ENCODE measurements around the gene MAP3K20. TPM values are rescaled to one million over a fixed set of nuclear protein-coding genes. Genes with fewer than 3 reads are reported as not detected.

MAP3K20 gene
- total RNA-seq, 1 donor from 2014 or later = 18.0 TPM

DNA sequence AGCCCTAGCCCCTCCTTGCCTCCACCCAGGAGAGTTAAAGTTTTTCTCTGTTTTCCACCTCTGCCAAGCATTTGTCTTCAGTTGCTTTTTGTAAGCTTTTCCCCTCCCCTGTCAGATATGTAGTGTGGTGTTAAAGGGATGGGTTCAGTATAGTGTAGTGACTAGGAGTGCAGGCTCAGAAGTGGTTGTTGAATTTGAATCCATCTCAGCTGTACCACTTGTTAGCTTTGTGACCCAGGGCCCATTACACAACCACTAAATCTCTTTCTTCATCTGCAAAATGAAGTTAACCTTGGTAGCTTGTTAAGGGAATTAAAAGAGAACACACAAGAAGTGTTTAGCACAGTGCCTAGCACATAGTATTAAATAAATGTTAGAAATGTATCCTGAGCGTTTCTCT, 56.9 kb downstream of the MAP3K20 start:
- Mint-ChIP-seq H3K27me3 (ENCODE audit: insufficient read depth, low read depth) (no peaks in the 10 kb centered on the region), H3K9me3 (no peaks in the 10 kb centered on the region), H3K36me3 (peaks cover 5% of the 10 kb centered on the region), H3K4me1 (peaks cover 34% of the 10 kb centered on the region), H3K4me3 (peak overlapping the region; percentile 6), H3K27ac (no peak overlapping the region)
- Histone ChIP-seq H3K4me2 (peak overlapping the region; percentile 12), H4K20me1 (ENCODE audit: low read depth) (no peaks in the 10 kb centered on the region), H3F3A (ENCODE audit: low read depth) (no peaks in the 10 kb centered on the region), H3K36me3 (no peaks in the 10 kb centered on the region), H2AFZ (replicated peaks) (no peak overlapping the region), H3K9ac (no peak overlapping the region), H3K27ac (no peak overlapping the region), H3K27me3 (no peaks in the 10 kb centered on the region), H3K79me2 (ENCODE audit: low read depth) (no peaks in the 10 kb centered on the region), H3K9me3 (ENCODE audit: low read depth) (no peaks in the 10 kb centered on the region), H3K4me3 (no peak overlapping the region), H3K4me1 (peaks cover 12% of the 10 kb centered on the region)
- DNase-seq (ENCODE audit: low spot score) = no peak
- TF ChIP-seq EZH2 (IDR thresholded peaks at IDR 0.05) (no peak), EZH2phosphoT487 (IDR thresholded peaks at IDR 0.05) (no peak)
- TF ChIP-seq, protein P1, sequence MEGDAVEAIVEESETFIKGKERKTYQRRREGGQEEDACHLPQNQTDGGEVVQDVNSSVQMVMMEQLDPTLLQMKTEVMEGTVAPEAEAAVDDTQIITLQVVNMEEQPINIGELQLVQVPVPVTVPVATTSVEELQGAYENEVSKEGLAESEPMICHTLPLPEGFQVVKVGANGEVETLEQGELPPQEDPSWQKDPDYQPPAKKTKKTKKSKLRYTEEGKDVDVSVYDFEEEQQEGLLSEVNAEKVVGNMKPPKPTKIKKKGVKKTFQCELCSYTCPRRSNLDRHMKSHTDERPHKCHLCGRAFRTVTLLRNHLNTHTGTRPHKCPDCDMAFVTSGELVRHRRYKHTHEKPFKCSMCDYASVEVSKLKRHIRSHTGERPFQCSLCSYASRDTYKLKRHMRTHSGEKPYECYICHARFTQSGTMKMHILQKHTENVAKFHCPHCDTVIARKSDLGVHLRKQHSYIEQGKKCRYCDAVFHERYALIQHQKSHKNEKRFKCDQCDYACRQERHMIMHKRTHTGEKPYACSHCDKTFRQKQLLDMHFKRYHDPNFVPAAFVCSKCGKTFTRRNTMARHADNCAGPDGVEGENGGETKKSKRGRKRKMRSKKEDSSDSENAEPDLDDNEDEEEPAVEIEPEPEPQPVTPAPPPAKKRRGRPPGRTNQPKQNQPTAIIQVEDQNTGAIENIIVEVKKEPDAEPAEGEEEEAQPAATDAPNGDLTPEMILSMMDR (IDR thresholded peaks at IDR 0.05) = no peak

DNA sequence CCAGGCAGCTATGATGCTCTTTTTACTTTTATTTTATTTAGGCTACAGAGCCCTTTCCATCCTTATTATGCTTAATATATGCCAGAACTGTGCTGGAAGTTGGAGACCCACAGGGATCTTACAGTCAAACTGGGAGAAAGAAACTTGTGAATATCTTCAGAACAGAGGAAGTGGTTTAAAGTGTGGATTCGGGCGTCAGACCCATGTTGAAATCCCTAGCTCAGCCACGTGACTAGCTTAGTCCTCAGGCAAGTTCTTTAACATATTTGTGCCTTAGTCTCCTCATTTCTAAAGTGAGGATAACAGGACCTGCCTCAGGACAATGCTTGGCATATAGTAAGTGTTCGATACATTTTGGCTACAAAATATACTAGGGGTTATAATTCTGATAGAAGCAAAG, 59.1 kb downstream of the MAP3K20 start:
- H3K36me3 ChIP-seq = no peaks in the 10 kb centered on the region
- H3K4me1 ChIP-seq = peaks cover 12% of the 10 kb centered on the region
- no peaks in the 10 kb centered on the region for H4K20me1 ChIP-seq (ENCODE audit: low read depth)
- H3K27ac ChIP-seq = no peak overlapping the region
- H3K4me1 Mint-ChIP-seq = peaks cover 34% of the 10 kb centered on the region
- no peak overlapping the region for H3K4me3 ChIP-seq
- no peaks in the 10 kb centered on the region for H3K27me3 ChIP-seq
- no peaks in the 10 kb centered on the region for H3K9me3 Mint-ChIP-seq
- peaks cover 1% of the 10 kb centered on the region for H3K36me3 Mint-ChIP-seq
- H3K9ac ChIP-seq = no peak overlapping the region
- H3K27ac Mint-ChIP-seq = no peak overlapping the region
- H3K79me2 ChIP-seq (ENCODE audit: low read depth) = no peaks in the 10 kb centered on the region
- TF ChIP-seq, protein P1 (IDR thresholded peaks at IDR 0.05) = no peak
- TF ChIP-seq EZH2phosphoT487 (IDR thresholded peaks at IDR 0.05) (no peak), EZH2 (IDR thresholded peaks at IDR 0.05) (no peak)
- H2AFZ ChIP-seq (replicated peaks) = no peak overlapping the region
- DNase-seq (ENCODE audit: low spot score) = no peak
- no peaks in the 10 kb centered on the region for H3K27me3 Mint-ChIP-seq (ENCODE audit: insufficient read depth, low read depth)
- H3K4me2 ChIP-seq = no peak overlapping the region
- H3K4me3 Mint-ChIP-seq = no peak overlapping the region
- H3K9me3 ChIP-seq (ENCODE audit: low read depth) = no peaks in the 10 kb centered on the region
- no peaks in the 10 kb centered on the region for H3F3A ChIP-seq (ENCODE audit: low read depth)

DNA sequence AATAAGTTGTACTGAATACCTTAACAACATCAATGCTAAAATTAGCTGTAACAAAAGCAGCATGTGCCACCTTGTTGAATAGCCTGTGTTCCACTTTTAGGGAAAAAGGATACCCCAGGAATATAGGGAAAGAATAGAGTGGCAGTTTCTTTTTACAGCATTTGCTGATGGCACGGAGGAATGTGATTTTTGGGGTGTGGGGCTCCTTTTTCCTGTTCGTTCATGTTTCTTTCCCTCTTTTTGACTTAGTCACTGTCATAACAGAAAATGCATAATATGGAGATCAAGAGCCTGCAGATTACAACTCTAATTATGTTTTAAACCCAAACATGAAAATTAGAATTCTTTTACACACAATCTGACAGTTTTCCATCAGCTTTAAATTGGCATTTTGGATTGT, 60.4 kb downstream of the MAP3K20 start:
- DNase-seq (ENCODE audit: low spot score) = no peak
- Histone ChIP-seq H3K4me1 (peaks cover 12% of the 10 kb centered on the region), H2AFZ (replicated peaks) (no peak overlapping the region), H3K4me2 (no peak overlapping the region), H3K9me3 (ENCODE audit: low read depth) (no peaks in the 10 kb centered on the region), H3K27ac (no peak overlapping the region), H3F3A (ENCODE audit: low read depth) (no peaks in the 10 kb centered on the region), H3K9ac (no peak overlapping the region), H4K20me1 (ENCODE audit: low read depth) (no peaks in the 10 kb centered on the region), H3K27me3 (no peaks in the 10 kb centered on the region), H3K36me3 (no peaks in the 10 kb centered on the region), H3K4me3 (no peak overlapping the region), H3K79me2 (ENCODE audit: low read depth) (no peaks in the 10 kb centered on the region)
- TF ChIP-seq EZH2 (IDR thresholded peaks at IDR 0.05) (no peak), EZH2phosphoT487 (IDR thresholded peaks at IDR 0.05) (no peak)
- TF ChIP-seq, protein P1 (IDR thresholded peaks at IDR 0.05) = no peak
- Mint-ChIP-seq H3K9me3 (peaks cover 2% of the 10 kb centered on the region), H3K4me3 (no peak overlapping the region), H3K36me3 (peaks cover 3% of the 10 kb centered on the region), H3K27me3 (ENCODE audit: insufficient read depth, low read depth) (no peaks in the 10 kb centered on the region), H3K4me1 (peaks cover 27% of the 10 kb centered on the region), H3K27ac (no peak overlapping the region)

All from neural progenitor cell (in vitro differentiated cells).